WERI-Rb-1 (cell line): ENCODE results near the gene GOLGA8B.

Experiments
- DNase-seq: peaks from one replicate; pipeline ENCODE4 v3.0.0-alpha.2; 2020
- H3K27ac ChIP-seq: fragments of 250-450 bp; sonication (Bioruptor Pico); 2 replicates; pipeline ENCODE4 v1.5.1; 2020; ENCODE audit warnings: mild to moderate bottlenecking, moderate library complexity
- H3K27me3 ChIP-seq: fragments of 250-450 bp; sonication (Bioruptor Pico); 2 replicates; pipeline ENCODE4 v1.5.1; 2021; ENCODE audit warnings: mild to moderate bottlenecking, low read depth, moderate library complexity; ENCODE audit not compliant: insufficient read depth, severe bottlenecking
- H3K36me3 ChIP-seq: fragments of 250-450 bp; sonication (Bioruptor Pico); 2 replicates; pipeline ENCODE4 v1.5.1; 2020; ENCODE audit warnings: mild to moderate bottlenecking, moderate library complexity
- H3K4me3 ChIP-seq: 2 replicates; pipeline ENCODE4 v1.5.1; 2011; ENCODE audit warnings: low read depth, mild to moderate bottlenecking, control low read depth, low read length
- H3K9me3 ChIP-seq: fragments of 250-450 bp; sonication (Bioruptor Pico); 2 replicates; pipeline ENCODE4 v1.5.1; 2021; ENCODE audit warnings: mild to moderate bottlenecking, moderate library complexity; ENCODE audit not compliant: severe bottlenecking
- TF ChIP-seq, protein P1 (sequence below): IDR thresholded peaks from 2 replicates; pipeline ENCODE4 v1.5.1; 2011; ENCODE audit warnings: low read depth, mild to moderate bottlenecking, control low read depth, inconsistent platforms, low read length

The GOLGA8B gene

DNA sequence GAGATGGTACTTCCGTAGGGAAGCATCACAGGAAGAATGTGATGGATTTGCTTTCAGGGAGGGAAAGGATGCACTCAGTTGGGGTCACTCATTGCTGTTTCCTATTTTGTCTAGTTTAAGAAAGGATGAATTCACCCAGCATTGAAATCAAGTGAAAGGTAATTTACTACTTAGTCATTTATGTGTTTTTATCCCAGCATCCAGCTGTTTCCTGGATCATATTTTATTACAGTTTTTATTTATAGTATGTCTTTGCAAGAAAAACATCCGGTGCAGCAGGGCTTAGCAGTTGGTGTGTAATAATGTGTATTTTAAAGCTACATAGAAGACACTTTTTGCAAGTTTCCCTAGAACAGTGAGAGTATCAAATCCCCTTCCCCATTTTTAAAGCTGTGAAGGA, 37.4 kb upstream of the GOLGA8B start:
- H3K27me3 ChIP-seq = no peaks in the 10 kb centered on the region
- no peak overlapping the region for H3K4me3 ChIP-seq
- TF ChIP-seq, protein P1, sequence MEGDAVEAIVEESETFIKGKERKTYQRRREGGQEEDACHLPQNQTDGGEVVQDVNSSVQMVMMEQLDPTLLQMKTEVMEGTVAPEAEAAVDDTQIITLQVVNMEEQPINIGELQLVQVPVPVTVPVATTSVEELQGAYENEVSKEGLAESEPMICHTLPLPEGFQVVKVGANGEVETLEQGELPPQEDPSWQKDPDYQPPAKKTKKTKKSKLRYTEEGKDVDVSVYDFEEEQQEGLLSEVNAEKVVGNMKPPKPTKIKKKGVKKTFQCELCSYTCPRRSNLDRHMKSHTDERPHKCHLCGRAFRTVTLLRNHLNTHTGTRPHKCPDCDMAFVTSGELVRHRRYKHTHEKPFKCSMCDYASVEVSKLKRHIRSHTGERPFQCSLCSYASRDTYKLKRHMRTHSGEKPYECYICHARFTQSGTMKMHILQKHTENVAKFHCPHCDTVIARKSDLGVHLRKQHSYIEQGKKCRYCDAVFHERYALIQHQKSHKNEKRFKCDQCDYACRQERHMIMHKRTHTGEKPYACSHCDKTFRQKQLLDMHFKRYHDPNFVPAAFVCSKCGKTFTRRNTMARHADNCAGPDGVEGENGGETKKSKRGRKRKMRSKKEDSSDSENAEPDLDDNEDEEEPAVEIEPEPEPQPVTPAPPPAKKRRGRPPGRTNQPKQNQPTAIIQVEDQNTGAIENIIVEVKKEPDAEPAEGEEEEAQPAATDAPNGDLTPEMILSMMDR = no peak
- no peak for DNase-seq
- no peaks in the 10 kb centered on the region for H3K9me3 ChIP-seq
- no peak overlapping the region for H3K27ac ChIP-seq
- H3K36me3 ChIP-seq = no peaks in the 10 kb centered on the region

DNA sequence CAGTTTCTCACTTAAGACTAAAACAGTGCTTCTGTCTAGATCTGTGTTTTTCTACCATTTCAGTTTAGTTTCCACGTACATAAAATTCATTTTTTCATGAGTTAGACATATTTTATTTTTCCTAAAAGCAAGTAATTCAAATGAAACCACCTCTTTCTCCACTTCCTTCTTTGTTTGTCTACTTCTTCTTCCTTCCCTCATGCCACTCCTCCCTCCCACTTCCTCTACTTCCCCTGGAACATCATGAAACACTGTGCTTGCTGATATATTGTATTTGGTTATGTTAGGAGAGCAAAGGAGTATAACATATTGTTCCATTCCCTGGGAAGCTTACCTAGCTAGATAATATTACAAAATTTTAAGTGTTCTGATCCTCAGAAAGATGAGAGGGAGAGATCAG, 36.7 kb upstream of the GOLGA8B start:
- TF ChIP-seq, protein P1 = no peak
- no peaks in the 10 kb centered on the region for H3K9me3 ChIP-seq
- H3K4me3 ChIP-seq = no peak overlapping the region
- no peaks in the 10 kb centered on the region for H3K27me3 ChIP-seq
- H3K36me3 ChIP-seq = no peaks in the 10 kb centered on the region
- H3K27ac ChIP-seq = no peak overlapping the region
- no peak for DNase-seq

DNA sequence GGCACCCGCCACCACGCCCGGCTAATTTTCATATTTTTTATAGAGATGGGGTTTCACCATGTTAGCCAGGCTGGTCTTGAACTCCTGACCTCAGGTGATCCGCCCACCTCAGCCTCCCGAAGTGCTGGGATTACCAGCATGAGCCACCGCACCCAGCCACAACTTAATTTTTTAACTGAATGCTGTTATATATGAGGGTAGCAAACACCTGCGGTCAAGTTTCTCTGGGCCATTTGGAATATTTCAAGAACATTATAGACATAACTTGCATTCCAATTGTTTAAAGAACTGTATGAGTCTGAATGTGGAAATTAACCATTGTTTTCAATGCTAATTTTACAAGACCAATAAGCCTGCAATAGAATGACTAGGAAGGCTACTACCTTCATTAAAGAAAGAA, 35.7 kb upstream of the GOLGA8B start:
- DNase-seq = no peak
- TF ChIP-seq, protein P1 = no peak
- H3K36me3 ChIP-seq = no peaks in the 10 kb centered on the region
- H3K4me3 ChIP-seq = no peak overlapping the region
- H3K27ac ChIP-seq = no peak overlapping the region
- no peaks in the 10 kb centered on the region for H3K27me3 ChIP-seq
- H3K9me3 ChIP-seq = no peaks in the 10 kb centered on the region

DNA sequence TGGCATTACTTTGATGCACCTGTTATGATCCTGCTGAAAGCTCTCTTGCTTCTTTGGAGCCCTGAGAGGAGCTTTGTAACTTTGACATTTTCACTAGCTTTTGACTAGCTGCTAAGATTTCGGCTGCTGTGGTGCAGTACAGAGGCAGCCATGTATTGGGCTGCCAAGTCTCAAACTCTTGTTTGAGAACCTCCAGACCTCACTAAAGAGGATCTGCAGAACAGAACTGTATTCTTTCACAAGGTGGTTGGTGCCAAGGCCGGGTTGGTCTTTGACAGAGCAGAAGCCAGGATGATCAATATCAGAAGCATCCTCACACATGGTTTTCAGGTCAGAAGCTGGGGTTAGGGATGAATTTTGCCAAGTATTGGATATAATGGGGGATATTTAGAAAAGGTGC, 34.6 kb upstream of the GOLGA8B start:
- no peak overlapping the region for H3K27ac ChIP-seq
- H3K27me3 ChIP-seq = no peaks in the 10 kb centered on the region
- TF ChIP-seq, protein P1 = no peak
- DNase-seq = no peak
- H3K36me3 ChIP-seq = no peaks in the 10 kb centered on the region
- H3K4me3 ChIP-seq = no peak overlapping the region
- no peaks in the 10 kb centered on the region for H3K9me3 ChIP-seq

GRCh38 chr15:34616613-34617012, 33.2 kb upstream of the GOLGA8B start:
- TF ChIP-seq, protein P1 = peak; percentile 14; the same call in 1 of the 2 replicates
- H3K27ac ChIP-seq = no peak overlapping the region
- no peak for DNase-seq
- H3K36me3 ChIP-seq = no peaks in the 10 kb centered on the region
- H3K9me3 ChIP-seq = no peaks in the 10 kb centered on the region
- no peaks in the 10 kb centered on the region for H3K27me3 ChIP-seq
- no peak overlapping the region for H3K4me3 ChIP-seq

- TF ChIP-seq, protein P1 = no peak
Measured at GRCh38 chr15:34613997-34614396, 30.5 kb upstream of the GOLGA8B start.

More at GRCh38 chr15:34613997-34614396, 30.5 kb upstream of the GOLGA8B start:
- no peak overlapping the region for H3K27ac ChIP-seq
- no peaks in the 10 kb centered on the region for H3K27me3 ChIP-seq
- DNase-seq = no peak
- H3K36me3 ChIP-seq = no peaks in the 10 kb centered on the region
- no peaks in the 10 kb centered on the region for H3K9me3 ChIP-seq
- no peak overlapping the region for H3K4me3 ChIP-seq
